GF-D8 (cell line): ENCODE results near the gene HSPG2.

Experiments used
- DNase-seq: peaks from one replicate; lab custom pipeline; 2025; lab: John Stamatoyannopoulos, UW

HSPG2 gene

DNA sequence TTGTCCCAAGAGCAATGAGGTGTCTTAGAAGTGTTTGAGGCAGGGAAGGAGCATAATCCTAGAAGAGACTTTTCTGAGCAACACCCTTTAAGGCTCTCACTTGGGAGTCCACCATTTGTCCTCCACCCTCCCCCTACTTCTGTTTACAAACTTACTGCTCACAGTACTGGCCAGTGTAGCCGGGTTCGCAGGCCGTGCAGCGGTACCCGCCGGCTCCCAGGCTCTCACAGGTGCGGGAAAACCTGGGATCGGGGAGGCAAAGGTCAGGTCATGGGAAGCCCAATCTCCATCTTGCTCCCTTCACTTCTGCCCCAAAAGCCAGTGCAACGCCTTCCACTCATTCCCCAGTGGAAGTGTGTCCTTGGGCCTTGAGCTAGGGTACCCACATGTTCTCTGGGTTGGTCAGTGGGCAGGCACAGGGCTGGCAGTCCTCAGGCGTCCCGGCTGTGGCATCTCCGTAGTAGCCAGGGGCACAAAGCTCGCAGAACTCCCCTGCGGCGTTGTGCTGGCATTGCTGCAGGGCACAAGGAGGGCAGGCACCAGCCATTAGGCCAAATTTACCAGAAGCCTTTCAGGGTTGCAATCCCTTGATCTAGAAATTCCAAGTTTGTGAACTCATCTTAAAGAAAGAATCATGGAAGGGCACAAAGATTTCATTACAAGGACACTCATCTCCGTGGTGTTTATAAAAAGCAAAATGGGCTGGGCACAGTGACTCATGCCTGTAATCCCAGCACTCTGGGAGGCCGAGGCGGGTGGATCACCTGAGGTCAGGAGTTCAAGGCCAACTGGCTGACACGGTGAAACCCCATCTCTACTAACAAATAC, 75.3 kb downstream of the HSPG2 start:
- DNase-seq: no peak

DNA sequence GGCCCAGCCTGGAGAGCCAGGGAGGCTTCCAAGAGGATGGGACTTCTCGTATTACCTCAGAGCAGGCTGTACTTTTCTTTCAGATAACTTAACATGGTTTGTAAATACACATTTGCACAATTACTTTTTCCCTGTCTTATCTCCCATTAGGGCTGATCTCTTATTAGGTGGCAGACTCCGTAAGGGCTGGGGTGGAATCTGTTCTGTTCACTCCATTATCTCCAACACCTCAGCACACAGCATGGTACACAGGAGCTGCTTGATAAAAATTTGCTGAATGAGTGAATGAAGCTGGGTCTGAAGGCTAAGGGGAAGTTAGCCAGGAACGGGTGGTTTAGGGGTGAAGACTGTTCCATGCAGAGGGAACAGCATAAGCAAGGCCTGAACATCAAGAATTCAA, 76.1 kb downstream of the HSPG2 start:
- no peak for DNase-seq

DNA sequence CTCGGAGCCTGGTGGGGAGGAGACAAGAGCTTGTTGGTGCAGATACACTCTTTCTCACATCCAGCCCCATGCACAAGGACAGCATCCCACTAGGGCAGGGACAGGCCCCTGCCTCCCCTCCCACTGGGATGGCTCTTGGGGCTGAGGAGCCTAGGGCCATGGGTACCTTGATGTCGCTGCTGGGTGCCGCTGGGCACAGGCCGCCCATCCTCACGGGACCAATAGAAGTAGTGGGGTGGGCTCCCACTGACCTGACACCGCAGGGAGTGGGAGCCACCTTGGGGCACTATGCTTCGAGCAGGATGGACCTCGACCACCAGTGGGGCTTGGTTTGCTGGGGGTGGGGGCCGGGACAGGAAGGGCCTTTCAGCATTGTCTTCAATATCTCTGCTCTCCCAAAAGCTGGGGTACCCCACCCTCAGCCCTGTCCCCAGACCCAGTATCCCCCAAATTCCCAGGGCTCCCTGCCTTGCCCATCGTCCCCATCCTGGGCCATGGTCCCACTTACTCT, 77.4 kb downstream of the HSPG2 start:
- no peak for DNase-seq

DNA sequence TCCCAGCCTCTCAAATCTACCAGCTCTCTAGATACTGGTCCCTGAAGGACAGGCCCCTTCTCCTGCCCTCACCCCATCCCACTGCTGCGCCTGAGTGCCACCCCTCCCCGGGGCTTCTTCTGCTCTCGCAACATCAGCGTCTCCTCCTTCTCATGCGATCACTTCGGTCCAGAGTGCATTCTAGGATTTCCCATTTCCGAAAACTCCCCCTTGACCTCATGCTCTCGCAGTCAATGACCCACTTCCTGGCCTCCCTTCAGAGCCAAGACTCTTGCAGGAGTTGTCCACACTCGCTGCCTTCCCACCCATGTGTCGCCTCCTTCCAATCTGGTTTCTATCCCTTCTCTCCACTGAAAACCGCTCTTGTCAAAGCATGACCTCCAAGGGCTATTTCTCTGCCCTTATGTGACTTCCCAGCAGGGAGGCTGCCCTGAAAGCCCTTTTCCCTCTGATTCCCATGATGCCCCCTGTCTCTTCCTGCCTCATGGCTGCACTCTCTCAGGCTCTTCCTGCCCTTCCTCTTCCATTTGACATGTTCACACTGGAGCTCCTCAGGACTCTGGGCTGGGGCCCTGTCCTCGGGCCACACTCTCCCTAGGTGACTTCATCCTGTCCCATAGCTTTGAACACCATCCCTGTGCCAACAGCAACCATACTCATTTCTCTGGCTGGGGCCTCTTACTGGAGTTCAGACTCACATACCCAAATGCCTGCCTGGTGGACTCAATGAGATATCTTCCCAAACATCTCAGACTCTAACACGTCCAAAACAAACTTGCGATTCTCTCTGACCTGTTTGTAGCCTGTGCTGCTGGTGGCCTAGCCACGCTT, 79.1 kb downstream of the HSPG2 start:
- no peak for DNase-seq

DNA sequence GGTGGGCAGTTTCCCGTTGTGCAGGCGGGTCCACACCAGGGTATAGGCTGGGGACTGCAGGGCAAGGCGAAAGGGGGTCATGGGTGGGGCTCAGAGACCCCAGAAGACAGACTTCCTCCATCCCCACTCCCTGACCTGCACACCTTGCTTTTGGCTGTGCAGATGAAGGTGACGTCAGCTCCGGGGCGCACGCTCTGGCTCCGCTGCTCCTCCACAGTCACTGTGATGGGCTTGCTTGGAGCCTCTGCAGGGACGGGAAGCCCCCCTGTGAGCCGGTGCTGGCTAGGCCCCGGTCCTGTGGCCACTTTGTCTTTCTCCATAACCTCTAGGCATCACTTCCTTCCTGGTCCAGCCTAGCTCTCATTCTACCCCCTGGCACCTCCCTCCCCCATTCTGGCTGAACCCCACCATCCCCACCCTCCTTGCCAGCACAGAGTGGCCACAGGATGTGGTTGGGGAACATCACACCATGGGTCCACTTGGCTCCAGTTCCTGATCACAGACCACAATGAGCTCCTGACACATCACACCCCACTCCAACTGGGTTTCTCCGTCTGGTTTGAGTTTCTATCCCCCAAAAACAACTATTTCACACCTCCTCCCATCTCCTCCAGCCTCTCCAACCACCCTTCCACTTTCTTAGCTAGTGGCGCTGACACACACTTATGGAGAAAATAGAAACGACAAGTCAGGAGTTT, 79.8 kb downstream of the HSPG2 start:
- DNase-seq: no peak

DNA sequence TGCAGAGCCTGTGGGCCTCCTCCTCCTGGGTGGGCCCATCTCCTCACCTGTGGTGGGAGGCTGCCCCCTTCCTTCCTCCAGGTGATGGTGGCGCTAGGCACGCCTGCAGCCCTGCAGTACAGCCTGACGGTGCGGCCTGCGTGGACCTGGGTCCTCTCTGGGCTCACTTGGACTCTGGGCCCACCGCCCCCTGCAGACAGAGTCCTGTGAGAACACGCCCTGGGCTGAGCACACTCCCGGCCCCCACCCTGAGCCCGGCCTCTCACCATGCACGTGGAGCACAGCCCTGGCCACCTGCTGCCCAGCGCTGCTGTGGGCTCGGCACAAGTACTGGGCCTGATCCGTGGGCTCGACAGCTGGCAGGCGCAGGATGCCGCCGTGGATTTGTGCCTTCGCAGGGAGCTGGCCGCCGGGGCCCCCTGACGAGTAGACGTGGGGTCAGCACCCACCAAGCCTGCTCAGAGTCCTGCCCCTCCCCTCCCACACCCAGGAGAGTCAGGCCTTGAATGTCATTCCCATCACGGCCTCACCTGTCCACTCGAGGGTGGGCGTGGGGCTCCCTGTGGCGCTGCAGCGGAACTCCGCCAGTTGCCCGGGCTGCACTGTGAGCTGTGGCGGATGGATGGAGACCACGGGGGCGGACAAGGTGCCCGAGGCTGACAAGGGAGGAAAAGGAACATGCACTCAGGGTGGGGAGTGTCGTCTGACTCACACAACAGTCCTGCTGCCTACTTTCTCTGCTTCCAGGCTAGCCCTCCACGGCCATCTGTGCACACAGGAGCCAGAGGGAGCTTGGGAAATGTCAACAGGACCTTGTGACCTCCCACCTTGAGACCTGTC, 81.6 kb downstream of the HSPG2 start:
- DNase-seq: no peak

DNA sequence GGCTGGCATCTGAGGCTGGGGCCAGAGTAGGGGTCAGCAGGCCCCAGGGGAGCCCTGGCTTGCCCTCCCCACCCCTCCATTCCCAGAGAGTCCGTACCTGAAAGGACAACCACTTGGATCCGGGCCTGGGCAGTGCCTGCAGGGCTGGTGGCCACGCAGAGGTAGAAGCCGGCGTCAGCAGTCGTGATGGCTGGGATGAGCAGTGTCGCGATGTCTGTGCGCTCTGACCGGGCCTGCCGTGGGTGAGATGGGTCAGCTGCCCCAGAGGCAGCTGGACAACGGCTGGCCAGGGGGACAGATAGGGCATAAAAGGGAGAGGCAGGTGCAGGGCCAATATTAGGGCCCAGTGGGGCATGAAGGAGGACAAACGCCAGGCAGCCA, 82.4 kb downstream of the HSPG2 start:
- no peak for DNase-seq

DNA sequence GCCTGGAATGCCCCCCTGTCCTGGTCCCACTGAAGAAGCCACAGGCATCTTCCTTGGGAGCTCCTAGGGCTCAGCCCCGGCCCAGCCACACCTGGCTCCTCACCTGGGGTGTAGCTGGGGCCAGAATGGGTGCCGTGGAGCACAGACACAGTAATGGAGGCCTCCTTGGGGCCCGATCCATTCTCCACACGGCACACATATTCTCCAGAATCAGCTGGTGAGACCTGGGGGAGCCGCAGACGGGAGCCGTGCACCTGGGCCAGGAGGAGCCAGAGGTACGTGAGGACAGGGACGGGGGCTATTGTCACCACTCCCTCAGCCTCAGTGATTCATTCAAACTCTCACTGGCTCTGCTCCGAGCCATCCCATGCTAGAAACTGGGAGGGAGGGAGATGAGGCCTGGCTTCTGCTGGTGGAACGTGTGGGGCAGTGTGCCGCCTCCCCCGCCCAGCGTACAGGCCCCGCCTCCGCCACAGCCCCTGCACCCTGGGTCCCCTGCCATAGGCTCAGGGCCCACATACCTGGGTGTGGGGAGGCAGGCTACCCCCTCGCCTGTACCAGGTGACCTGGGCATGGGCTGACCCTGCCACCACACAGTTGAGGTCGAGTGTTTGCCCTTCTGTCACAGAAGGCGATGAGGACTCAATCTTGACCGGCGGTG, 82.9 kb downstream of the HSPG2 start:
- no peak for DNase-seq

DNA sequence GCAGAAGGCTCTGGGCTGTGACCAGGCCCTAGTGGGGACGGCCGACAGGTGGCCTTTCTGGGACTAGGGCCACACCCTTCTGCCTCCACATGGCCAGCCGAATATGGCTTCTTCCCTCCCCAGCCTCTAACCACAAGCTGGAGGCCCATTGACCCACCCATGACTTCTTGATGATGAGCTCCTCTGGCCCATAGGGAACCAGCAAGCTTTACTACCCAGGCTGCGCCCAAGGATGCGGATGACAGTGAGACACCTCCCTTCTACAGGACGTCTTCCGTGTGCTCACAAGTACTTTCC, 84.0 kb downstream of the HSPG2 start:
- no peak for DNase-seq

DNA sequence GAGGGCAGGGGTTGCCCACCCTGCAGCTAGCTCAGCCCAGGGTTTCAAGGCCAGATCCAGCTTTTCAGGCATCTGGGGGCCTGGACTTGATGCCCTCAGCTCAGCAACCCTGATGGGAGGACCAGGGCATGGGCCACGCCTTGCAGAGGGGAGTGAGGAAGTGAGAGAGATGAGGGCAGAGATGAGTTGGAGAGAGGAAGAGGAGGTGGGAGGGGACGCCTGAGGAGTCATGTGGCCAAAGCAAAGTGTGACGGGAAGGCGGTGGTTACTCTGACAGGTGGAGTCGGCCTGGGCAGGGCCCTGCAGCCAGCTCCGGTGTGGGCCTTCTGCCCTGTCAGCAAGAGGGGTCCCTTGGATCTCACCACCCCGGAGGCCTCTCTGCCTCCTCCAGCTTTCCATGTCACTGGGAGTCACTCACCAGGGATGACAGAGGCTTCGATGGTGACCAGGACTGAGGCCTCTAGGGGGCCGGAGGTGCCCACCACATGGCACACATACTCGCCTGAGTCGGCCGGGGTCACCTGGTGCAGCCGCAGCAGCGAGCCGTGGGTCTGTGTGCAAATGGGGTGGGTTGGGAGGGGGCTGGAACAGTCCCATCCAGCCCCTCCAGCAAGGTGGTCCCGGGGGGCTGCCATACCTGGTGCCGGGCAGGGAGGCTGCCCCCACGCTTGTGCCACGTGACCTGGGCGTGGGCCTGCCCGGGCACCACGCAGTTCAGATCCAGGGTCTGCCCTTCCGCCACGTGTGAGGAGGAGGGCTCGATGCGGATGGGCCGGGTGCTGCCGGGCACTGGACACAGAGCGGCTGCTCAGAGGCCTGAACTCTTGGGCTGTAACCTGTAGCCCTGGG, 84.6 kb downstream of the HSPG2 start:
- no peak for DNase-seq

DNA sequence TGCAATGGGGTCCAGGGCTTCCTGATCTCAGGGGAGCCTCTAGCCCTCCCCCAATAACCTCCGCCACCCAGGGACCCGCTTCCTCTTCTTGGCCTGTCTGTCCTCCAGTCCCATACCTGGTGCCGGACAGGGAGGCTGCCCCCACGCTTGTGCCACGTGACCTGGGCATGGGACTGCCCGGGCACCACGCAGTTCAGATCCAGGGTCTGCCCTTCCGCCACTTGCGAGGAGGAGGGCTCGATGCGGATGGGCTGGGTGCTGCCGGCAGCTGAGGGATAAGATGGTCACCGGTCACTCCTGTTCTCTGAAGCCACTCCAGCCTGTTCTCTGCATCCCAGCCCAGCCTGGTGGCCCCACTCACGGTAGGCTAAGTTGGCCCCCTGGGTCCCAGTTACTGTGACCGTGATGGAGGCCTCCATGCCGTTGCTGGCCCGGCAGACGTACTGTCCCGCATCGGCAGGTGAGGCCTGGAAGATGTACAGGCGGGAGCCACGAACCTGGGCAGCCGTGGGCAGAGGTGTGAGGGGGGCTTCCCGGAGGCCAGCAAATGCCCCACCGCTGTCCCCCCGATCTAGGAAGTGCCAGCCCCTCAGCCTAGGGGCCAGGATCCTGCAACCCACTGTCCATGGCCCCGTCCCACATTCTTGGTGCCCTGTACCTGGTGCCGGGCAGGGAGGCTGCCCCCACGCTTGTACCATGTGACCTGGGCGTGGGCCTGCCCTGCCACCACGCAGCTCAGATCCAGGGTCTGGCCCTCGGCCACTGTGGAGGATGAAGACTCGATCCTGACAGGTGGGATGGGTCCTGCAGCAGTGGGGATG, 85.5 kb downstream of the HSPG2 start:
- DNase-seq: no peak

DNA sequence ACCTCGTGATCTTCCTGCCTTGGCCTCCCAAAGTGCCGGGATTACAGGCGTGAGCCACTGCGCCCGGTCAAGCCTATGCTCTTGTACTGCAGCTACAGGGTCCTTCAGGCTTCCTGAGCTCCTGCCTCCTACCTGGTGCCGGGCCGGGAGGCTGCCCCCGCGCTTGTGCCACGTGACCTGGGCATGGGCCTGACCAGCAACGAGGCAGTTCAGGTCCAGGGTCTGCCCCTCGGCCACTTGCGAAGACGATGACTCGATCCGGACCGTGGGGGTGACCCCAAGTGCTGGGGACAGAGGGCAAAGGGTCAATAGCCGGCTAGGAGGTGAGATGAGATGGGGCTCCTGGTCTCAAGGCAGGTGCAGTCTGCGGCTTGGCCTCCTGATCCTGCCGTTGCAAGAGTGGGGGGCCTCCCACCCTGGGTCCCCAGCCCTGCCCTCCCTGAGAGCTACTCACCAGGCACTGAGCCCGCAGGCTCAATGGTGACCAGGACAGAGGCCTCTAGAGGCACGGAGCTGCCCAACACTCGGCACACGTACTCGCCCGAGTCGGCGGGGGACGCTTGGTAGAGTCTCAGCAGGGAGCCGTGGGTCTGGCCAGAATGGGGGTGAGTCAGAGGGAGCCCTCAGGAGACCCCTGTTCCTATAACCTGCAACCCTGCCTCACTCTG, 87.1 kb downstream of the HSPG2 start:
- no peak for DNase-seq

DNA sequence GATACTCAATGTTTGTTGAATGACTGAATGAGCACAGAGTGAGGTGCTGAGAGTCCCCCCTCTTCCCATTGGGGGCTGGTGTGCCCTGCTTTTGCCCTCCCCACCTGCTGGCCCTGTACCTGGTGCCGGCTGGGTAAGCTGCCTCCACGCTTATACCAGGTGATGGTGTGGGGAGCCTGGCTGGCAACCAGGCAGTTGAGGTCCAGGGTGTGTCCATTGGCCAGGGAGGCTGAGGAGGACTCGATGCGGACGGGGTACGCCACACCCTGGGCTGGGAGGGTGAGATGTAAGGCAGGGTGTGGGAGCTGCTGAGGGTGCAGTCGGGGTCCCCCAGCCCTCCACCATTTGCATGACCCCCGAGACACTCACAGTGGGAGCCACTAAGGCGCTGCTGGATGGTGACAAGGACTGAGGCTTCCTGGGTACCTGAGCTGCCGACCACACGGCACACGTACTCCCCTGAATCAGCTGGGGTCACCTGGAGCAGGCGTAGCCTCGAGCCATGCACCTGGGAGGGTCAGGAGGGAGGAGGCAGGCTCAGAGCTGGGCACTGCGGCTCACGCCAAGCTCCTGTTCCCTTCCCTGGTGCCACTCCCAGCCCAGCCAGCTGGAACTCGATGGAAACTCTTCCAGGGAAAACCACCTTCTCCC, 88.5 kb downstream of the HSPG2 start:
- no peak for DNase-seq

DNA sequence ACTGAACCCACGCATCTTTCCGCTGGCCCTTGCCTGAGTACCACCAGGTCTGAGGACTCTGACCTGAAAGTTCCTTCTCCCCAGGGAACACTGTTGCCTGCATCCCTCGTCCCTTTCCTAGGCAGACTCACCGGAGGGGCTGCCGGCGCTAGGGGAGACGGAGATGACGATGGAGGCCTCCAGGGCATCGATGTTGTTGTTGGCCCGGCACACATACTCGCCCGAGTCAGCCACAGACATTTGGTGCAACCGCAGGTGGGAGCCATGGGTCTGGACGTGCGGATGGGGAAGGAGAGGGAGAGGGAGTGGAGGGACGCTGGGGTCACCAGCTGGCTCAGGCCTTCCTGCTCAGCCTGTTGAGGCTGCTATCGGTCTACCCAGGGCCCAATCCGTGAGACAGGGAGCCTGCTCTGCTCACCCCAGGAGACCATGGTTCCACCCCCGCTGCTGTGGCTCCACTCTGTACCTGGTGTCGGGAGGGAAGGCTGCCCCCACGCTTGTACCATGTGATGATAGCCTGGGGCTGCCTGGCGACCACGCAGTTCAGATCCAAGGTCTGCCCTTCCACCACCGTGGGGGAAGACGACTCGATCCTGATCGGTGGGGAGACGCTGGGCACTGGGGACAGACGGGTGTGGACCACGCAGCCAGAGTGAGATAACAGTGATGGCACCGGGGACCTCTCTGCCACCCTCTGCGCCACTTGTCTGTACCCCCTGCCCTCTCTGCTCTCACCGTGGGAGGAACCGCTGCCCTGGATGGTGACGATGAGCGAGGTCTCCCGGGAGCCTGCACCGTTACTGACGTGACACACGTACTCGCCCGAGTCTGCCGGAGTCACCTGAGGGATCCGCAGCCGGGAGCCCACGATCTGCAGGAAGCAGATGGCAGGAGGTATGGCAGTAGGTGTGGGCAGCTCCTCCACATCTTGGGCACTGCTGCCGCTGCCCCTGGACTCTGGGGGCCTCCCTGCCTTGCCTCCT, 89.6 kb downstream of the HSPG2 start:
- no peak for DNase-seq

DNA sequence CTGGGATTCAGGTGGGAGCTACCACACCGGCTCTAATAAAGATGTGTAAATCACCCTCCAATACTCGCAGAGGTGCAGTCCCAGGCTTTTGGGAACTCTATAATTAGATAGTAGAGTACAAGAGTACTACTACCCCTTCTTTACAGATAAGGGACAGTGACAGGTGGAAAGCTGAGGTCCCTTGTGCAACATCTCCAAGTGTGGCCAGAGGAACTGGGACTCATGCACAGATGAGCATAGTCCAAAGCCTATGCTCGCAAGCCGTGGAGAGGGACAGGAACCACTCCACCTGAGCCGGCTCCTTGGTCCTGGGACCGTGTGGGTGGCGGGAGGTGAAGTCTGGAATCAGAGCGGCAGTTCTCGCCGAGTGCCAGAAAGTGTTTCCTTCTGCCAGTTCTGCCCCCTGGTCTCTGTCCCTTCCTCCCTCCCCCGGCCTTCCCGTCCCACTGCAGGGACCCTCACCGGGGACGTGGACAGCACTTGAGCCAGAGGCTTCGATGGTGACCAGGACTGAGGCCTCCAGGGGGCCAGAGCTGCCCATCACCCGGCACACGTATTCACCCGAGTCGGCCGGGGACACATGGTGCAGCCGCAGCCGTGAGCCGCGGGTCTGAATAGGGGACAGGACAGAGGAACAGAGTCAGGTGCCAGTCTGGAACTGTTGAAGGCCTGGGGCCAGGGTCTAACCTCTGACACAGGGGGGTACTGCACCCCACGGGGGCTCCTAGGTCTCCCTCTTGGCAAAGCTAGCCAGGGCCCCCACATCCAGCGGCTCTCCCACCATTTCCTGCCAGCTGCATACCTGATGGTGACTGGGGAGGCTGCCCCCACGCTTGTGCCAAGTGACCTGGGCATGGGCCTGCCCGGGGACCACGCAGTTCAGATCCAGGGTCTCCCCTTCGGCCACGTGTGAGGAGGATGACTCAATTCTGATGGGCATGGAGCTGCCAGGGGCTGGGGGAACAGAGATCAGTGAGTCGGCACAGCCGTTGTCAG, 91.2 kb downstream of the HSPG2 start:
- no peak for DNase-seq

DNA sequence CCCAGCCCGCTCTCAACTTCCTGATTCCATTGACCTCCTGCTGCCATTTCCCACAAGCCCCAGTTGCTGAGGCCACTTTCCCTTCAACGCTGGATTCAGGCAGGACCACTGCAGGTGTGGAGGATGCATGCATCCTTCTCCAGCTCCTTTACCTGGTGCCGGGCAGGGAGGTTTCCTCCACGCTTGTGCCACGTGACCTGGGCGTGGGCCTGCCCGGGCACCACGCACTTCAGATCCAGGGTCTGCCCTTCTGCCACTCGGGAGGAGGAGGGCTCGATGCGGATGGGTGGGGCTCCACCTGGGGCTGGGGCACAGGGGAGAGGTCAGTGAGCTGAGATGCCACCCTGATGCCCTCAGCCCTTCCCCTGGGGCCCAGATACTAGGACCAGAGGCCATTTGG, 93.1 kb downstream of the HSPG2 start:
- DNase-seq: no peak
